ENCODE data around the gene ORAI1. TPM values are rescaled to one million over a fixed set of nuclear protein-coding genes. Genes with fewer than 3 reads are reported as not detected.

The ORAI1 gene
- total RNA-seq = 10 to 100 TPM in 2 of 4 donors, 1 to 10 TPM in 2; 3.3 to 17.4 (median 8.7) TPM

DNA sequence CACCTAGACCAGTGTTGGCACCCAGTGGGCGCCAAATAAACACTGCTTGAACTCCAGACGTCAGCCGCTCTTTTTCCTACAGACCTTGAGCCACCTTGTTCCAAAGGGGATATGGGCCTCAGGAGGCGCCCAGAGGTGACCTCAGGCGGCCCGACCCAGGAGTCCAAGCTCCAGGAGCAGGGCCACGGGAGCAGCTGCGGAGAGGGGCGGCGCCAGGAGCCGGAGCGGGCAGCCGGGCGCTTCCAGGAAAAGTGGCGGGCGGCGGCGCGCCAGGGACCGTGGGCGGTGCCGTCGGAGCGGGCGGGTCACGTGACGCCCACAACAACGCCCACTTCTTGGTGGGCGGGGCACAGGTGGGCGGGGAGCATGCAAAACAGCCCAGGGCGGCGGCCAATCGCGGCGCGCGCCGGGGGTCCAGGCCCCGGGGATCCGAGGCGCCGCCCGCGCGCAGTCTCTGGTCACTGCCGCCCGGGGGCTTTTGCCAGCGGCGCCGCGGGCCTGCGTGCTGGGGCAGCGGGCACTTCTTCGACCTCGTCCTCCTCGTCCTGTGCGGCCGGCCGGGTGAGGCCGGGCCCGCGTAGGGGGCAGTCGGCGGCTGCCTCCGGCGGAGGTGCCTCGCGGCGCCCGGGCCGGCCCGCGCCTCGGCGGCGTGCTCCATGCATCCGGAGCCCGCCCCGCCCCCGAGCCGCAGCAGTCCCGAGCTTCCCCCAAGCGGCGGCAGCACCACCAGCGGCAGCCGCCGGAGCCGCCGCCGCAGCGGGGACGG, at the start of gene ORAI1:
Gene ORAI1 (plus strand): TSS at position 444 of the 766 bp plus-strand sequence.
- Histone ChIP-seq H3K9me3 (no peaks in the 10 kb centered on the region), H3K4me3 (peak within 1 kb of the TSS; percentile 84 to 90 (median 88)), H3K36me3 (no peaks in the 10 kb centered on the region), H3K27me3 (no peaks in the 10 kb centered on the region), H3K4me1 (peaks cover 3 to 38% (median 14%) of the 10 kb centered on the region in 4 donors), H3K27ac (peak within 1 kb of the TSS; percentile 94 to 100 (median 96))
- peak; percentile 98 to 99 (median 99) for DNase-seq
- TF ChIP-seq POLR2A (IDR thresholded peaks at IDR 0.05) = peak; percentile 30 to 74
- TF ChIP-seq, protein P1, sequence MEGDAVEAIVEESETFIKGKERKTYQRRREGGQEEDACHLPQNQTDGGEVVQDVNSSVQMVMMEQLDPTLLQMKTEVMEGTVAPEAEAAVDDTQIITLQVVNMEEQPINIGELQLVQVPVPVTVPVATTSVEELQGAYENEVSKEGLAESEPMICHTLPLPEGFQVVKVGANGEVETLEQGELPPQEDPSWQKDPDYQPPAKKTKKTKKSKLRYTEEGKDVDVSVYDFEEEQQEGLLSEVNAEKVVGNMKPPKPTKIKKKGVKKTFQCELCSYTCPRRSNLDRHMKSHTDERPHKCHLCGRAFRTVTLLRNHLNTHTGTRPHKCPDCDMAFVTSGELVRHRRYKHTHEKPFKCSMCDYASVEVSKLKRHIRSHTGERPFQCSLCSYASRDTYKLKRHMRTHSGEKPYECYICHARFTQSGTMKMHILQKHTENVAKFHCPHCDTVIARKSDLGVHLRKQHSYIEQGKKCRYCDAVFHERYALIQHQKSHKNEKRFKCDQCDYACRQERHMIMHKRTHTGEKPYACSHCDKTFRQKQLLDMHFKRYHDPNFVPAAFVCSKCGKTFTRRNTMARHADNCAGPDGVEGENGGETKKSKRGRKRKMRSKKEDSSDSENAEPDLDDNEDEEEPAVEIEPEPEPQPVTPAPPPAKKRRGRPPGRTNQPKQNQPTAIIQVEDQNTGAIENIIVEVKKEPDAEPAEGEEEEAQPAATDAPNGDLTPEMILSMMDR (IDR thresholded peaks at IDR 0.05) = peak in 4 of 6 experiments; percentile 34 to 44 (median 41)

DNA sequence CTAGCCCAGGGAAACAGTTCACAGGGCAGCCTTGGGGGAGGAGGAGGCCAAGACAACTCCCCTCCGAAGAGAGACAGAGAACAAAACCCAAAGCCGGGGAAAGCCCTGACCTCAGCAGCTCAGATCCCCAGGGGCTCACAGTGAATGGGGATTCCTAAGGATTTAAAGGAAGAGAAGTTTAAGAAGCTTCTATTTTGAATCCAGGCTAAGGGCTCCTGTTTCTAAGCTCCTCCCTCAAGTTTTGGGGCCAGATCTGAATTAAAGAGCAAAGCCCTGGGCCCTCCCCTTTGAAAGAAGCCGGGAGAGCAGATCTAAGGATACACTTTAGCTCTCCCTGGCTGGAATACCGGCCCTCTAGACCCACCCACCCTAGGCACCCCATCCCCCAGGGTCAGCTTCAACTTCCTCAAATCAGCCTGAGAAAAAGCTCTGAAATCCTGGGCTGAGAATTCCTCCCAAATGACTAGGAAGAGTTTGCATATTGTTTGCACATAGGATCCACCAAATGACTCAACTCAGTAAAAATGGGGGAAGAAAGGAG, 49.4 kb upstream of the ORAI1 start:
- H3K4me1 ChIP-seq = peaks cover 0 to 44% (median 8%) of the 10 kb centered on the region in 4 donors
- no peaks in the 10 kb centered on the region for H3K9me3 ChIP-seq
- peak overlapping the region; percentile 8 to 92 (median 58) for H3K27ac ChIP-seq
- TF ChIP-seq, protein P1 (IDR thresholded peaks at IDR 0.05) = no peak
- H3K27me3 ChIP-seq = no peaks in the 10 kb centered on the region
- no peak overlapping the region for H3K4me3 ChIP-seq
- H3K36me3 ChIP-seq = no peaks in the 10 kb centered on the region
- no peak for DNase-seq

DNA sequence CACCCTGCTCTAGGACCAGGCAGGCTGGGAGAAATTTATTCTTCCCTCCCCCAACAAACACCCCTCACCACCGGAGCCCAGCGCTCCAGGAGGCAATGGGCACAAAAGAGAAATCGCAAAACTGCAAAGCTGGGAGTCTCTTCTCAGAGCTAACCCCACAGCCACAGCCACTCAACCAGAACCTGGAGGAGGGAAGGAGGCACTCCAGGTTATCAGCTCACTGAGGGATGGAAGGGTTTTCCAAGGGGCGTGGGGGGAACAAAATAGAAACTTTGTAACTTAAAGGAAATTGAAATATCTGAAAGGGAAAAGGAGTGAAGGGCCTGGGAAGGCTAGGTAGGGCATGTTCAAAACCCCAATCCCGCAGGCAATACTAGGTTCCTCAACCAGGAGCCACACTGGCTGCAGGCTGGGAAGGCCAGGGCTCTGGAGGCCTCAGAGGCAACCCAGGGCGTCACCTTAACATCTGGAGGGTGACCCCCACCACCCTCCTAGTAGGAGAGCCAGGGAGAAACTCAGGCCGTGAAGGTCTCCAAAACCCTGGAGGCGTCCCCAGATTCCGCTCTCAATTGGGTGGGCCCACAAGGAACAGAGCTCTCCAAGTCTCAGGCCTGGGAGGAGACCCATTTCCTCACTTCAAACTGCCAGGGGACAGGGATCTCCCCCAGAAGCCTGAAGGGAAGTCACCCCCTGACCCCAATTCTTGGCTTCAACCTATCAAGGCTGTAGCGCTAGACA, 48.7 kb upstream of the ORAI1 start:
- TF ChIP-seq, protein P1 (IDR thresholded peaks at IDR 0.05) = no peak
- TF ChIP-seq POLR2A (IDR thresholded peaks at IDR 0.05) = no peak
- Histone ChIP-seq H3K27me3 (no peaks in the 10 kb centered on the region), H3K4me1 (peaks cover 0 to 49% (median 8%) of the 10 kb centered on the region in 4 donors), H3K27ac (peak overlapping the region; percentile 60 to 93 (median 90)), H3K4me3 (peak overlapping the region in 1 of 4 donors; percentile 74), H3K36me3 (no peaks in the 10 kb centered on the region), H3K9me3 (no peaks in the 10 kb centered on the region)
- no peak for DNase-seq

DNA sequence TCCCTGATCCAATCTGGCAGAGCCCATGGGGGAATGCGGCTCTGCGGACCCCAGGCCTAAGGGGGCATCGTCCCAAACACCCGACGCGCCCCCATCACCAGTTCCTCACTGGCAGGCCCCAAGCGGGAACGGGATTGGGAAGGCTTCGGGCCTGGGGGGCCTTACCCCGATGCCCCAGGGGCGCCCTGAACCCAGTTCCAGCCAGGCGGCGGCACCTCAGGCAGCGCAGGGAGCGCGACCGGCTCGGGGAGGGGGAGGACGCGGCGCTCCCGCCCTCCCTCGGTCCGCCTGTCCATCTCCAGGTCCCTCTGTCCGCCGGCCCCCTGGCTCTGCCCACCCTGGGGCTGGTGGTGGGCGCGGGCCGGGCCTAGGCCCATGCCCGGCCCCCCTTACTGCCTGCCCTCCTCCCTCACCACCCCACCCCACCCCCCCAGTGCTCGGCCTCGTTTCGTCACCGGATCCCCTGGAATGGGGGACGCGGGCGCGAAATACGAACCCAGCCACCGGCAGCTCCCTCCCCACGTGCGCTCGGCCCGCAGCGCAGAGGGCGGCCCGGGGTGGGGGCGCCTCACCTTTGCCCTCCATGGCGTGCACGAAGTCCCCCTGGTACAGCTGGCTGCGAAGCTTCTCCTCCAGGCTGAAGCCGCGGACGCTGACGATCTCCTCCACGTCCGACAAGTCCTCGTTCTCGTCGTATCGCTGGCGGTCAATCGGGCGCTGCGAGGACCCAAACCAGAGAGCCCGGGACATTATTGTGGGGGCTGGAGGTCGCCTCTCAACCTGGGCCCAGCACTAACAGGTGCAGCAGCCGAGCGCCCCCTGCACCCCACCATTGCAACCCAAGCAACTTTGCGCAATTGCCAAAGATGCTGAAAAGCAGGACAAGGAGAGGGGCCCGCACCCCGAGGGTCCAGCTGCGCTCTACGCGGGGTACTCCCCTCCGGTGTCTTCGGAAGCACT, 47.8 kb upstream of the ORAI1 start:
- peaks cover 0 to 51% (median 8%) of the 10 kb centered on the region in 4 donors for H3K4me1 ChIP-seq
- peak overlapping the region; percentile 66 to 74 (median 70) for H3K4me3 ChIP-seq
- no peaks in the 10 kb centered on the region for H3K9me3 ChIP-seq
- H3K36me3 ChIP-seq = no peaks in the 10 kb centered on the region
- no peaks in the 10 kb centered on the region for H3K27me3 ChIP-seq
- TF ChIP-seq POLR2A (IDR thresholded peaks at IDR 0.05) = no peak
- TF ChIP-seq, protein P1 (IDR thresholded peaks at IDR 0.05) = peak in 1 of 6 experiments; percentile 22
- peak in 2 of 3 donors; percentile 63 to 70 for DNase-seq
- peak overlapping the region; percentile 60 to 93 (median 90) for H3K27ac ChIP-seq
